ENCODE data around the gene PKNOX2. TPM values are rescaled to one million over a fixed set of nuclear protein-coding genes. Genes with fewer than 3 reads are reported as not detected.

PKNOX2 gene
- total RNA-seq, 4 donors from 2014 or later, result 1.5 to 4.6 (median 2.8) TPM

- intact Hi-C loops (cut with DNase I; ENCODE audit: low total_unique reads), result loop anchor here (10.0 kb wide), 1 partner anchor 185 kb away; the partner anchor contains the start of gene CCDC15
- no peak overlapping the region for H3K4me3 ChIP-seq (ENCODE audit: low read depth, poor library complexity, severe bottlenecking)
- TF ChIP-seq CTCF (IDR thresholded peaks at IDR 0.05) (no peak), POLR2A (IDR thresholded peaks at IDR 0.05) (no peak)
- WGBS, 2 donors, result 62 to 64% methylated on average over 3 of the region's 3 CpGs
- DNase-seq (ENCODE audit: low spot score in 2 of 2), result no peak
These were observed 24.8 kb upstream of the PKNOX2 start for GRCh38 chr11:125139778-125140177.

- WGBS, 2 donors, result 49 to 54% methylated on average over 6 to 8 of the region's 8 CpGs
- no peak for DNase-seq (ENCODE audit: low spot score in 2 of 2)
- TF ChIP-seq POLR2A (IDR thresholded peaks at IDR 0.05) (no peak), CTCF (IDR thresholded peaks at IDR 0.05) (no peak)
- intact Hi-C loops (cut with DNase I; ENCODE audit: low total_unique reads), result loop anchor here (10.0 kb wide), 1 partner anchor 185 kb away; the partner anchor contains the start of gene CCDC15
- H3K4me3 ChIP-seq (ENCODE audit: low read depth, poor library complexity, severe bottlenecking), result no peak overlapping the region
These were observed 24.3 kb upstream of the PKNOX2 start for GRCh38 chr11:125140233-125140632.

GRCh38 chr11:125141178-125141577 lies 23.4 kb upstream of the PKNOX2 start:
- intact Hi-C loops (cut with DNase I; ENCODE audit: low total_unique reads), result loop anchor here (10.0 kb wide), 1 partner anchor 186 kb away; the partner anchor contains the start of gene CCDC15
- no peak overlapping the region for H3K4me3 ChIP-seq (ENCODE audit: low read depth, poor library complexity, severe bottlenecking)
- WGBS, 2 donors, result 49 to 51% methylated on average over 12 of the region's 12 CpGs
- no peak for DNase-seq (ENCODE audit: low spot score in 2 of 2)
- TF ChIP-seq CTCF (IDR thresholded peaks at IDR 0.05) (no peak), POLR2A (IDR thresholded peaks at IDR 0.05) (no peak)

- H3K4me3 ChIP-seq (ENCODE audit: low read depth, poor library complexity, severe bottlenecking), result no peak overlapping the region
- DNase-seq (ENCODE audit: low spot score in 2 of 2), result no peak
- TF ChIP-seq CTCF (IDR thresholded peaks at IDR 0.05), result no peak
- no peak for TF ChIP-seq POLR2A (IDR thresholded peaks at IDR 0.05)
- intact Hi-C loops (cut with DNase I; ENCODE audit: low total_unique reads), result loop anchor here (10.0 kb wide), 1 partner anchor 187 kb away; the partner anchor contains the start of gene CCDC15
- 39 to 40% methylated on average over 18 of the region's 18 CpGs for WGBS, 2 donors
These were observed 22.6 kb upstream of the PKNOX2 start for GRCh38 chr11:125141686-125142535.

GRCh38 chr11:125146232-125146631 lies 18.3 kb upstream of the PKNOX2 start:
- TF ChIP-seq POLR2A (IDR thresholded peaks at IDR 0.05) (no peak), CTCF (IDR thresholded peaks at IDR 0.05) (no peak)
- WGBS, 2 donors, result 80 to 91% methylated on average over 1 of the region's 1 CpG
- DNase-seq (ENCODE audit: low spot score in 2 of 2), result no peak
- H3K4me3 ChIP-seq (ENCODE audit: low read depth, poor library complexity, severe bottlenecking), result no peak overlapping the region
- intact Hi-C loops (cut with DNase I; ENCODE audit: low total_unique reads), result loop anchor here (10.0 kb wide), 1 partner anchor 191 kb away; the partner anchor contains the start of gene CCDC15

All from lower leg skin (tissue), 4 donors.